ENCODE results near the gene CISD3. TPM values are rescaled to one million over a fixed set of nuclear protein-coding genes. Genes with fewer than 3 reads are reported as not detected.

The CISD3 gene
- total and polyA plus RNA-seq, 10 donors, result 4.9 to 27.5 (median 14.7) TPM

DNA sequence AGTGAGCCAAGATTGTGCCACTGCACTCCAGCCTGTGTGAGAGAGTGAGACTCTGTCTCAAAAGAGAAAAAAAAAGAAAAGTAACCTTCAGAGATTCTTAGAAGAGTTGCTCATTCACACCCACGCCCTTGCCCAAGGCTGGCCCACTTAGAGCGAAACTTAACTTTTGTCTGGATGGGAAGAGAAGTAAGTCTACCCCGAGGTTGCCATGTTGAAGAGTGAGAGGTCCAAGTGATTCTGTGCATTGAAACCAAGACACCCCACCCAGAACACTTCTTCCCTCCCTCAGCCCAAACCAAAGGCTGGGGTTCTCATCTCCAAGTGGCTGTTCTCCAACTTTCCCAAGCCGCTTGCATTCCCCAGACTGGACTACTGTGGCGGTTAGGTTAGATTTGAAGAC, 2.4 kb upstream of the CISD3 start:
- DNase-seq, result no peak
- WGBS, 5 donors, result 70 to 79% (median 74%) methylated on average over 5 of the region's 5 CpGs
- peaks cover 0 to 42% (median 21%) of the 10 kb centered on the region in 6 donors for H3K36me3 ChIP-seq
- peaks cover 46 to 95% (median 70%) of the 10 kb centered on the region in 6 donors for H3K4me1 ChIP-seq
- intact Hi-C loops (cut with DNase I; ENCODE audit: low total_unique reads), result no loop called here
- no peaks in the 10 kb centered on the region for H3K27me3 ChIP-seq (replicated peaks in 1 of 7)
- H3K27ac ChIP-seq, result peak overlapping the region; percentile 67 to 93 (median 88)
- H3K9me3 ChIP-seq, result no peaks in the 10 kb centered on the region
- TF ChIP-seq, protein P1, sequence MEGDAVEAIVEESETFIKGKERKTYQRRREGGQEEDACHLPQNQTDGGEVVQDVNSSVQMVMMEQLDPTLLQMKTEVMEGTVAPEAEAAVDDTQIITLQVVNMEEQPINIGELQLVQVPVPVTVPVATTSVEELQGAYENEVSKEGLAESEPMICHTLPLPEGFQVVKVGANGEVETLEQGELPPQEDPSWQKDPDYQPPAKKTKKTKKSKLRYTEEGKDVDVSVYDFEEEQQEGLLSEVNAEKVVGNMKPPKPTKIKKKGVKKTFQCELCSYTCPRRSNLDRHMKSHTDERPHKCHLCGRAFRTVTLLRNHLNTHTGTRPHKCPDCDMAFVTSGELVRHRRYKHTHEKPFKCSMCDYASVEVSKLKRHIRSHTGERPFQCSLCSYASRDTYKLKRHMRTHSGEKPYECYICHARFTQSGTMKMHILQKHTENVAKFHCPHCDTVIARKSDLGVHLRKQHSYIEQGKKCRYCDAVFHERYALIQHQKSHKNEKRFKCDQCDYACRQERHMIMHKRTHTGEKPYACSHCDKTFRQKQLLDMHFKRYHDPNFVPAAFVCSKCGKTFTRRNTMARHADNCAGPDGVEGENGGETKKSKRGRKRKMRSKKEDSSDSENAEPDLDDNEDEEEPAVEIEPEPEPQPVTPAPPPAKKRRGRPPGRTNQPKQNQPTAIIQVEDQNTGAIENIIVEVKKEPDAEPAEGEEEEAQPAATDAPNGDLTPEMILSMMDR (IDR thresholded peaks at IDR 0.05 in 8 of 11, conservative IDR thresholded peaks at IDR 0.05 in 3 of 11), result no peak
- TF ChIP-seq POLR2A (IDR thresholded peaks at IDR 0.05) (no peak), POLR2AphosphoS5 (IDR thresholded peaks at IDR 0.05) (no peak)
- H3K4me3 ChIP-seq, result peak overlapping the region in 1 of 8 donors; percentile 34

DNA sequence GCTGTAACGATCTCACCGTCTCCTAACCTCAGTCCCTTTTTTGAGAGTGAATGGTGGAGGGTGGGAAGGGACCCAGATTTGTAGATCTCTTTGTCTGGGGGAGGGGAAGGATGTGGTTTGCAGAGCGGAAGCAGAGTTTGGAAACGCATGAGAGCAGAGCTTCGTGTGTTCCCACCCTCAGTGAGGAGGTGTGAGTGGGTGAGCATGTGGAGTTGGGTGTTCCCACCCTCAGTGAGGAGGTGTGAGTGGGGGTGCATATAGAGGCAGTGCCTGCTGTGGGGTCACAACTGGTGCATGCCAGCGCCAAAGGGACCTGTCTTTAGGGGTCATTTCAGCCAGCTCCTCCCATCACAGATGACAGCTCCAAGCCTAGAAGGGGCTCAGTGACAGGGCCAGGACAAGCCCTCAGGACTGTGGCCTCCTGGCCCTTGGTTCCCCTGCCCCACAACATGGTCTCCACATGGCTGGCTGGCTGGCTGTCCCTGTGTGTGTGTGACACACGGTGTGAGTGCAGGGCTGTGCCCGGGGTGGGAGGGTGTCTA, 1.8 kb upstream of the CISD3 start:
- Histone ChIP-seq H3K4me1 (peaks cover 46 to 97% (median 73%) of the 10 kb centered on the region in 6 donors), H3K27me3 (replicated peaks in 1 of 7) (no peaks in the 10 kb centered on the region), H3K27ac (peak overlapping the region; percentile 67 to 93 (median 88)), H3K9me3 (no peaks in the 10 kb centered on the region), H3K4me3 (peak overlapping the region in 1 of 8 donors; percentile 34), H3K36me3 (peaks cover 0 to 42% (median 15%) of the 10 kb centered on the region in 6 donors)
- 35 to 42% (median 36%) methylated on average over 8 of the region's 8 CpGs for WGBS, 5 donors
- intact Hi-C loops (cut with DNase I; ENCODE audit: low total_unique reads), result no loop called here
- peak; percentile 91 for DNase-seq
- peak; percentile 68 to 89 (median 76) for TF ChIP-seq POLR2AphosphoS5 (IDR thresholded peaks at IDR 0.05)
- TF ChIP-seq, protein P1 (IDR thresholded peaks at IDR 0.05 in 8 of 11, conservative IDR thresholded peaks at IDR 0.05 in 3 of 11), result no peak
- no peak for TF ChIP-seq POLR2A (IDR thresholded peaks at IDR 0.05)

DNA sequence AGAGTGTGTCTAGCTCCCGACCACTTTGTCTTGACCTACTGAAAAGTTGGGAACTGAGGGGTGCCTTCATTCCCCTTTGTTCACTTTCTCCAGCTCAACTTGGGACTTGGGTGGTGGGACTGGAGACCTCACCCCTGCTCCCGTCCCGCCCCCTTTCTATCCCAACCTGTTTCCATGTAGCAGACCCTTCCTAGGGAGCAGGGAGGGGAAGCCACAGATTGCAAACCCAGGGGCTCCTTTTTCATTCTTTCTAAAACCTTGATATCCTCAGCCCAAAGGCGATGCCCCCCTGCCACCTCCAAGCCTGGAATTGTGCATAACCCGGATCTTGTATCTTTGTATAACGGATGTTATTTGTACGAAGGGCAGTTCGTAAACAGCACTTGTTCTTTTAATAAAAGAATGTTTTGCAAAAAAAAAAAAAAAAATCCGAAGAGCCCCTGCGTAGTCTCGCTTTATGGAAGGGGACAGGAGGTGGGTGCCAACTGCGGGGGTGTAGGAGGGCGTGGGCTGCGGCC, 714 bp upstream of the CISD3 start:
- 27 to 35% (median 31%) methylated on average over 14 of the region's 14 CpGs for WGBS, 5 donors
- Histone ChIP-seq H3K36me3 (peaks cover 0 to 42% (median 10%) of the 10 kb centered on the region in 6 donors), H3K4me1 (peaks cover 42 to 97% (median 74%) of the 10 kb centered on the region in 6 donors), H3K27ac (peak overlapping the region; percentile 77 to 93 (median 88)), H3K9me3 (no peaks in the 10 kb centered on the region), H3K4me3 (peak overlapping the region; percentile 40 to 79 (median 54)), H3K27me3 (replicated peaks in 1 of 7) (no peaks in the 10 kb centered on the region)
- no peak for TF ChIP-seq POLR2A (IDR thresholded peaks at IDR 0.05)
- TF ChIP-seq POLR2AphosphoS5 (IDR thresholded peaks at IDR 0.05), result no peak
- DNase-seq, result no peak
- intact Hi-C loops (cut with DNase I; ENCODE audit: low total_unique reads), result no loop called here

DNA sequence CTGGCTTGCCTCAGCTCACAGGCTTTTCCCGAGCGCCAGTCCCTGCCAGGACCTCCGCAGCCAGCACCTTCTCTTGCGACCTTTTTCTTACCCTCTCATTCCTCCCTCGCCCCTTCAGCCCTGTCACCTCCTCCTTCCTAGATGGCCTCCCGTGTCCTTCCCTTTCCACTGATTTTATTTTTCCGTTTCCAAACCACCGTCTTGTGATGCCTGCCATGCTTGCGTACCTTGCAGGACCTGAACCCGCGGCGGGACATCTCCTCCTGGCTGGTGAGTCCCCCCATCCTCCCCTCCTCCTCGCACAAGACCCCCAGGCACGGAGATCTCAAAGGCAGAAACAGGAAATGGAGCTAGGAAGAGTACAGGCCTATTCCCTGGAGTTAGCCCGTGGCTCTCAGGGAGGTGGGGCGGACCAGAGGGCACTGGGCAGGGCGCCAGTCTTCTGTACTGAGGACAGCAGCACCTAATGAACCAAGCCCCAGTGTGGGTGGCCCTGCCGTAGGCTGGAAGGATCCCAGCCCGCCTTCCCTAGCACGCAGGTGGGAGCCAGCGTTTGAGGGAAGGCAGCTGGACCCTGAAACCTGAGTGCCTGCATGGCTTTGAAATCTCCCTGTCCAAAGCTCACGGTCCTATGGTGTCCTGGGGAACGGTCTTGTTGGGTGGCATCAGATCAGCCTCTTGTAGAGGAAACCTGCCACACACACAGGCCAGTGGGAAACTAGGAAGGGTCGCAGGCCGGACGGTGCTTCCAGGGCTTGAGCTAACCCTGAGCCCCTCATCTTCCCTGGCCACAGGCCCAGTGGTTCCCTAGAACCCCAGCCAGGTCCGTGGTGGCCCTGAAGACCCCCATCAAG, 612 bp downstream of the CISD3 start:
- H3K4me1 ChIP-seq, result peaks cover 34 to 97% (median 71%) of the 10 kb centered on the region in 6 donors
- no peaks in the 10 kb centered on the region for H3K27me3 ChIP-seq (replicated peaks in 1 of 7)
- intact Hi-C loops (cut with DNase I; ENCODE audit: low total_unique reads), result no loop called here
- peak overlapping the region; percentile 56 to 79 (median 60) for H3K4me3 ChIP-seq
- H3K9me3 ChIP-seq, result no peaks in the 10 kb centered on the region
- H3K27ac ChIP-seq, result peak overlapping the region; percentile 33 to 93 (median 86)
- H3K36me3 ChIP-seq, result peaks cover 0 to 37% (median 0%) of the 10 kb centered on the region in 6 donors
- DNase-seq, result peak; percentile 87
- 26 to 36% (median 32%) methylated on average over 27 of the region's 27 CpGs for WGBS, 5 donors
- TF ChIP-seq POLR2AphosphoS5 (IDR thresholded peaks at IDR 0.05) (peak in 1 of 3 donors; percentile 71), POLR2A (IDR thresholded peaks at IDR 0.05) (no peak)
- TF ChIP-seq, protein P1 (IDR thresholded peaks at IDR 0.05 in 8 of 11, conservative IDR thresholded peaks at IDR 0.05 in 3 of 11), result peak in 1 of 11 experiments; percentile 5

All from spleen (tissue), 11 donors.